Endothelial cell of umbilical vein (primary cell): ENCODE data around the gene RNF157. TPM values are rescaled to one million over a fixed set of nuclear protein-coding genes. Genes with fewer than 3 reads are reported as not detected.

Experiments used
- BruUV-seq: library from RNA; stranded (reverse); fragments of 400-500 nt; replicated peaks from 2 replicates; lab custom pipeline; 2021; lab: Mats Ljungman, UMichigan
- CTCF ChIA-PET: fragments of 300-600, 350-600 bp; sonication (Branson Sonifier 250); formaldehyde crosslinking; loops from one replicate; lab custom pipeline; 2021; ENCODE audit warnings: antibody characterized with exemption, inconsistent platforms; lab: Charles Lee
- POLR2A ChIA-PET: fragments of 300-600, 350-600 bp; sonication (Branson Sonifier 250); formaldehyde crosslinking; loops from one replicate; lab custom pipeline; 2021; ENCODE audit warnings: antibody characterized with exemption, inconsistent platforms; lab: Charles Lee
- DNase-seq: peaks from one replicate; pipeline ENCODE4 v3.0.0-alpha.2; 2011; ENCODE audit warnings: low read depth, low spot score
- FAIRE-seq: peaks from 2 replicates; lab custom pipeline; 2011; peaks lifted over from hg19 to GRCh38; lab: Jason Lieb, UNC
- H2AFZ ChIP-seq: 2 replicates; pipeline ENCODE4 v1.6.0; 2012; ENCODE audit warnings: low read depth, low read length, control low read depth, inconsistent platforms
- H3K27ac ChIP-seq: 2 replicates; pipeline ENCODE4 v1.5.1; 2011; ENCODE audit warnings: low read depth, mild to moderate bottlenecking, control low read depth, low read length, moderate library complexity; ENCODE audit not compliant: insufficient read depth
- H3K27me3 ChIP-seq, 2 experiments: 2 replicates each; pipeline versions ENCODE4 v1.6.0 to v1.6.1; 2011; ENCODE audit warnings: low read length in 2 of 2, mixed read lengths in 1 of 2; ENCODE audit not compliant: control insufficient read depth in 2 of 2, insufficient read depth in 2 of 2
- H3K36me3 ChIP-seq, 2 experiments: 2 replicates in 1 of 2; 3 replicates in 1 of 2; pipeline ENCODE4 v1.5.1; 2011; ENCODE audit warnings: low read length in 2 of 2, mild to moderate bottlenecking in 1 of 2, moderate library complexity in 1 of 2; ENCODE audit not compliant: control insufficient read depth in 2 of 2, insufficient read depth in 2 of 2; ENCODE audit errors: extremely low read depth in 1 of 2
- H3K4me1 ChIP-seq: 3 replicates; pipeline ENCODE4 v1.5.1; 2011; ENCODE audit warnings: mild to moderate bottlenecking, low read length; ENCODE audit not compliant: control insufficient read depth, insufficient read depth; ENCODE audit errors: extremely low read depth
- H3K4me2 ChIP-seq: 2 replicates; pipeline ENCODE4 v1.6.1; 2011; ENCODE audit warnings: low read length, control low read depth, mixed read lengths; ENCODE audit not compliant: insufficient read depth
- H3K4me3 ChIP-seq, 3 experiments: fragments of 200-600 bp in 1 of 3; sonication (generic), shearing (Covaris generic) in 1 of 3; replicated peaks in 1 of 3; 2 replicates each; pipeline ENCODE4 v1.5.1; 2011 to 2016; ENCODE audit warnings: control low read depth in 3 of 3, low read length in 3 of 3, mild to moderate bottlenecking in 2 of 3, inconsistent platforms in 1 of 3, low read depth in 1 of 3, moderate library complexity in 1 of 3; ENCODE audit not compliant: insufficient read depth in 1 of 3
- H3K79me2 ChIP-seq: 2 replicates; pipeline ENCODE4 v1.6.0; 2012; ENCODE audit warnings: low read length, inconsistent platforms; ENCODE audit not compliant: control insufficient read depth, insufficient read depth
- H3K9ac ChIP-seq: replicated peaks from 2 replicates; pipeline ENCODE3; 2011; ENCODE audit warnings: low read length, control low read depth; ENCODE audit not compliant: insufficient read depth; ENCODE audit errors: extremely low read depth
- H3K9me1 ChIP-seq: replicated peaks from 3 replicates; pipeline ENCODE4 v1.6.0; 2011; ENCODE audit warnings: mild to moderate bottlenecking, low read length; ENCODE audit not compliant: control insufficient read depth, insufficient read depth; ENCODE audit errors: extremely low read depth
- H3K9me3 ChIP-seq: replicated peaks from 2 replicates; pipeline ENCODE4 v1.5.1; 2012; ENCODE audit warnings: low read length, inconsistent platforms; ENCODE audit not compliant: control insufficient read depth, insufficient read depth
- H4K20me1 ChIP-seq: replicated peaks from 2 replicates; pipeline ENCODE3; 2011; ENCODE audit warnings: mild to moderate bottlenecking, low read length; ENCODE audit not compliant: control insufficient read depth, insufficient read depth; ENCODE audit errors: extremely low read depth
- EZH2 ChIP-seq: IDR thresholded peaks from 2 replicates; pipeline ENCODE4 v1.6.1; 2012; ENCODE audit warnings: borderline replicate concordance, low read depth, mild to moderate bottlenecking, moderate library complexity, low read length, inconsistent platforms; ENCODE audit not compliant: severe bottlenecking
- FOS ChIP-seq: IDR thresholded peaks from 2 replicates; pipeline ENCODE4 v1.6.1; 2011; ENCODE audit warnings: mild to moderate bottlenecking, low read length, moderate library complexity, borderline replicate concordance; ENCODE audit not compliant: insufficient read depth
- GATA2 ChIP-seq: IDR thresholded peaks from 2 replicates; pipeline ENCODE4 v1.7.0; 2011; ENCODE audit warnings: low read depth, mild to moderate bottlenecking, moderate library complexity, mixed read lengths, low read length; ENCODE audit not compliant: insufficient read length, insufficient read depth
- JUN ChIP-seq: IDR thresholded peaks from 2 replicates; pipeline ENCODE4 v1.6.1; 2011; ENCODE audit warnings: borderline replicate concordance, low read depth; ENCODE audit not compliant: insufficient read length, insufficient read depth
- MYC ChIP-seq: IDR thresholded peaks from one replicate; pipeline ENCODE4 v1.6.1; 2011; ENCODE audit warnings: mild to moderate bottlenecking, low read depth, low read length
- POLR2A ChIP-seq: IDR thresholded peaks from 2 replicates; pipeline ENCODE4 v1.6.1; 2012; ENCODE audit warnings: low read depth, mild to moderate bottlenecking, control low read depth, low read length
- POLR2AphosphoS5 ChIP-seq: IDR thresholded peaks from 2 replicates; pipeline ENCODE4 v1.6.1; 2012; ENCODE audit warnings: low read depth, mild to moderate bottlenecking, control low read depth, low read length, moderate library complexity; ENCODE audit not compliant: insufficient read depth
- dilution Hi-C: fragments of 300-500 bp; cut with MboI; formaldehyde crosslinking; loops from one replicate; pipeline ENCODE4 v1.15.0; 2019; ENCODE audit warnings: low sequenced_read_pairs; ENCODE audit not compliant: extremely low pct_ligation_motif_present
- intact Hi-C: fragments of 100-400 bp; cut with micrococcal nuclease; formaldehyde crosslinking; loops from one replicate; pipeline ENCODE4 v1.10.0; 2022
- polyA plus RNA-seq, 4 experiments: library from polyadenylated mRNA; depleted of rRNA in 3 of 4; stranded (reverse) in 3 of 4; unstranded in 1 of 4; fragments of >200 nt; gene quantifications; 2 replicates each; pipeline versions ENCODE4 v1.2.1 to v1.2.3, GENCODE V29; 2011 to 2012; ENCODE audit warnings: missing spikeins in 1 of 4
- total RNA-seq: library from RNA; stranded (reverse); gene quantifications from 2 replicates; pipeline ENCODE4 v1.2.3, GENCODE V29; 2021
- TF ChIP-seq, protein P1 (sequence below), 2 donors: IDR thresholded peaks; 1 replicate in 1 of 2; 2 replicates in 1 of 2; pipeline ENCODE4 v1.5.1; 2011; ENCODE audit warnings: low read length in 2 of 2, mild to moderate bottlenecking in 2 of 2, moderate library complexity in 2 of 2, control low read depth in 1 of 2, inconsistent platforms in 1 of 2, low read depth in 1 of 2; ENCODE audit not compliant: insufficient read depth in 1 of 2; ENCODE audit errors: extremely low read depth in 1 of 2
- TF ChIP-seq, protein P2 (sequence below): IDR thresholded peaks from 2 replicates; pipeline ENCODE4 v1.6.1; 2011; ENCODE audit not compliant: insufficient read depth, insufficient read length

The RNF157 gene
- total and polyA plus RNA-seq, 2 donors (not counting 3 experiments of a cell fraction or from before 2014, with no cell fraction given), result 0.07 to 0.86 TPM

DNA sequence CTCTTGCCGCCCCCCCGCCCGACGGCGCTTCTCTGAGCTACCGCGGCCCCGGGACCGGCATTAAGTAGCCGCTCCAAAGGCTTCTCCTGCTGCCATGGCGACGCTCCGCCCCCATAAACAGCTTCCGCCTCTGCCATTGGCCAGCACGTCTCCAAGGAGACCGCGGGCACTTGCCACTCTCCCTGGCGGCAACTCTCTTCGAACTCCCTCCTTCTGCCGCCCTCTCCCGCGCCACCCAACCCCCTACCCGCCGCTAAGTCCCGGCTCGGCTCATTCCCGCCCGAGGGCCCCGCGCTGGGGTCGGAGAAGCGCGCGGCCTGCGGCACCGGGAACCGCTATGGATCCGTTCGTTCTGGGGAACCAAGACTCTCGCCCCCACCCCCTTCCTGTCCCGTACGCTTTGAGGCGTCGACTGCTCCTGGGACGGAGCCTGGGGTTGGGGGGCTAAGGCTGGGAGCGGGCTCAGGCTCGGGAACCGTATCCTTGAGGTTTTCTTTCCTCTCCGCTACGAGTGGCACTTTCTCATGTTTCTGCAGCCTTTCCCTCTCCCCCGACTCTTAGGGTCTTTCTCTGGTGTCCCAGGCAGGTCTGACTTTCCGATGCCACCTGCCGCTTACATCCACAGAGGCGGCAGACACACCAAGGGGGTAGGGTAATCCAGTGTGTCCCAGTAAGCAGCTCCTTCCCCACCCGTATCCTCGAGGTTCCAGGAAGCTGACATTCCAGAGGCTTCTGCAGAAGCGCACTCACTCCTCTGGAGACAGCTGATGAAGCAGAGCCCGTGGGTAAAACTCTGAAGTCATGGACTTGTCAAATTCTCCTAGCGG lies 98.9 kb downstream of the RNF157 start, which contains the start of gene FOXJ1:
TSS of gene FOXJ1 (minus strand) at position 34 of the 827 bp plus-strand sequence. CDS start 850 bp downstream, outside the sequence.
- Histone ChIP-seq H3K9me1 (no peaks in the 10 kb centered on the region), H3K27me3 (peaks cover 16 to 22% of the 10 kb centered on the region in 2 experiments), H4K20me1 (no peaks in the 10 kb centered on the region), H3K9me3 (no peaks in the 10 kb centered on the region), H3K27ac (no peak within 1 kb of the TSS), H3K36me3 (no peaks in the 10 kb centered on the region), H3K4me3 (peak within 1 kb of the TSS in 2 of 3 experiments; percentile 39 to 56), H3K4me1 (peaks cover 19% of the 10 kb centered on the region), H3K79me2 (no peaks in the 10 kb centered on the region), H2AFZ (peak within 1 kb of the TSS; percentile 74), H3K9ac (no peak within 1 kb of the TSS), H3K4me2 (peak within 1 kb of the TSS; percentile 68)
- peak; percentile 95 for DNase-seq
- TF ChIP-seq, protein P1, sequence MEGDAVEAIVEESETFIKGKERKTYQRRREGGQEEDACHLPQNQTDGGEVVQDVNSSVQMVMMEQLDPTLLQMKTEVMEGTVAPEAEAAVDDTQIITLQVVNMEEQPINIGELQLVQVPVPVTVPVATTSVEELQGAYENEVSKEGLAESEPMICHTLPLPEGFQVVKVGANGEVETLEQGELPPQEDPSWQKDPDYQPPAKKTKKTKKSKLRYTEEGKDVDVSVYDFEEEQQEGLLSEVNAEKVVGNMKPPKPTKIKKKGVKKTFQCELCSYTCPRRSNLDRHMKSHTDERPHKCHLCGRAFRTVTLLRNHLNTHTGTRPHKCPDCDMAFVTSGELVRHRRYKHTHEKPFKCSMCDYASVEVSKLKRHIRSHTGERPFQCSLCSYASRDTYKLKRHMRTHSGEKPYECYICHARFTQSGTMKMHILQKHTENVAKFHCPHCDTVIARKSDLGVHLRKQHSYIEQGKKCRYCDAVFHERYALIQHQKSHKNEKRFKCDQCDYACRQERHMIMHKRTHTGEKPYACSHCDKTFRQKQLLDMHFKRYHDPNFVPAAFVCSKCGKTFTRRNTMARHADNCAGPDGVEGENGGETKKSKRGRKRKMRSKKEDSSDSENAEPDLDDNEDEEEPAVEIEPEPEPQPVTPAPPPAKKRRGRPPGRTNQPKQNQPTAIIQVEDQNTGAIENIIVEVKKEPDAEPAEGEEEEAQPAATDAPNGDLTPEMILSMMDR (IDR thresholded peaks at IDR 0.05; ENCODE audit: extremely low read depth in 1 of 2, insufficient read depth in 1 of 2, low read depth in 1 of 2, low read length in 2 of 2), result no peak
- TF ChIP-seq FOS, result no peak
- TF ChIP-seq POLR2AphosphoS5, result no peak
- no peak for TF ChIP-seq GATA2
- no peak for TF ChIP-seq EZH2
- TF ChIP-seq POLR2A, result no peak
- no peak for TF ChIP-seq JUN
- TF ChIP-seq, protein P2, sequence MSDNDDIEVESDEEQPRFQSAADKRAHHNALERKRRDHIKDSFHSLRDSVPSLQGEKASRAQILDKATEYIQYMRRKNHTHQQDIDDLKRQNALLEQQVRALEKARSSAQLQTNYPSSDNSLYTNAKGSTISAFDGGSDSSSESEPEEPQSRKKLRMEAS, result no peak
- TF ChIP-seq MYC, result no peak
- FAIRE-seq, result peak; percentile 84
- intact Hi-C loops, result no loop called here
- ChIA-PET POLR2A (no interaction called here), CTCF (interaction anchor here (1.1 to 3.7 kb wide), 6 partner anchors 9 to 138 kb away, joined by 3 to 24 read pairs (median 10); no protein-coding TSS in a partner anchor)
- BruUV-seq, result no TSS peak
- dilution Hi-C loops, result no loop called here
